ENCODE measurements around the gene SERPINA9. TPM values are rescaled to one million over a fixed set of nuclear protein-coding genes. Genes with fewer than 3 reads are reported as not detected.

Gene SERPINA9
- total RNA-seq, 1 experiment from 2014 or later, result not detected

- Mint-ChIP-seq H3K36me3 (ENCODE audit: insufficient read depth, unreplicated experiment) (no peaks in the 10 kb centered on the region), H3K4me1 (ENCODE audit: low read depth, unreplicated experiment) (peaks cover 5% of the 10 kb centered on the region), H3K9me3 (ENCODE audit: low read depth, unreplicated experiment) (no peaks in the 10 kb centered on the region), H3K4me3 (ENCODE audit: low read depth, unreplicated experiment) (no peak overlapping the region), H3K27me3 (ENCODE audit: unreplicated experiment) (peaks cover 70% of the 10 kb centered on the region), H3K27ac (ENCODE audit: unreplicated experiment) (no peak overlapping the region)
- TF ChIP-seq, protein P1, sequence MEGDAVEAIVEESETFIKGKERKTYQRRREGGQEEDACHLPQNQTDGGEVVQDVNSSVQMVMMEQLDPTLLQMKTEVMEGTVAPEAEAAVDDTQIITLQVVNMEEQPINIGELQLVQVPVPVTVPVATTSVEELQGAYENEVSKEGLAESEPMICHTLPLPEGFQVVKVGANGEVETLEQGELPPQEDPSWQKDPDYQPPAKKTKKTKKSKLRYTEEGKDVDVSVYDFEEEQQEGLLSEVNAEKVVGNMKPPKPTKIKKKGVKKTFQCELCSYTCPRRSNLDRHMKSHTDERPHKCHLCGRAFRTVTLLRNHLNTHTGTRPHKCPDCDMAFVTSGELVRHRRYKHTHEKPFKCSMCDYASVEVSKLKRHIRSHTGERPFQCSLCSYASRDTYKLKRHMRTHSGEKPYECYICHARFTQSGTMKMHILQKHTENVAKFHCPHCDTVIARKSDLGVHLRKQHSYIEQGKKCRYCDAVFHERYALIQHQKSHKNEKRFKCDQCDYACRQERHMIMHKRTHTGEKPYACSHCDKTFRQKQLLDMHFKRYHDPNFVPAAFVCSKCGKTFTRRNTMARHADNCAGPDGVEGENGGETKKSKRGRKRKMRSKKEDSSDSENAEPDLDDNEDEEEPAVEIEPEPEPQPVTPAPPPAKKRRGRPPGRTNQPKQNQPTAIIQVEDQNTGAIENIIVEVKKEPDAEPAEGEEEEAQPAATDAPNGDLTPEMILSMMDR (IDR thresholded peaks at IDR 0.05; ENCODE audit: unreplicated experiment), result no peak
- CTCF ChIA-PET, result no interaction called here
- DNase-seq, result no peak
- intact Hi-C loops (cut with micrococcal nuclease; ENCODE audit: unreplicated experiment), result no loop called here
- BruUV-seq (replicated peaks), result no TSS peak
Measured at GRCh38 chr14:94471045-94471444, 5.0 kb downstream of the SERPINA9 start.

DNA sequence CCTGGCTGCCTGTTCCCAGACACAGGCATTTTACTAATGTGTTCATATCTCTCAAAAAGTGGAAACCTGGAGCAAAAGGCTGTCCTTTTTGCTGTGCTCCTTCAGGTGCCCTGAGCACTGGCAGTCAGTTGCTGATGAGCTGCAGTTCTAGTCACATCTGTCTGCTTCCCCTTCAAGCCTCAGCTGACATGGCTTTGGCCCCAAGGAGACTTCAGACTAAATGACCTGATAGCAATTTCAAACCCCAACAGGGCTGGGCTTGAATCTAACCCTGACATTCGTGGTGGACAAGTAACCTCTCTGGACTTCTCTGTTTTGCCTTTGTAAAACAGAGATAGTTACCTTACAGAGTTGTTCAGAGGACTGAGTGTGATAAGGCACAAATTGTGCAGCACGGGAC lies 5.7 kb downstream of the SERPINA9 start:
- Mint-ChIP-seq H3K4me3 (ENCODE audit: low read depth, unreplicated experiment) (no peak overlapping the region), H3K9me3 (ENCODE audit: low read depth, unreplicated experiment) (no peaks in the 10 kb centered on the region), H3K36me3 (ENCODE audit: insufficient read depth, unreplicated experiment) (no peaks in the 10 kb centered on the region), H3K27ac (ENCODE audit: unreplicated experiment) (no peak overlapping the region), H3K27me3 (ENCODE audit: unreplicated experiment) (peaks cover 77% of the 10 kb centered on the region), H3K4me1 (ENCODE audit: low read depth, unreplicated experiment) (peaks cover 9% of the 10 kb centered on the region)
- intact Hi-C loops (cut with micrococcal nuclease; ENCODE audit: unreplicated experiment), result no loop called here
- no TSS peak for BruUV-seq (replicated peaks)
- DNase-seq, result no peak
- CTCF ChIA-PET, result no interaction called here
- TF ChIP-seq, protein P1 (IDR thresholded peaks at IDR 0.05; ENCODE audit: unreplicated experiment), result no peak

- H3K27me3 Mint-ChIP-seq (ENCODE audit: unreplicated experiment), result peaks cover 77% of the 10 kb centered on the region
- peaks cover 9% of the 10 kb centered on the region for H3K4me1 Mint-ChIP-seq (ENCODE audit: low read depth, unreplicated experiment)
- H3K27ac Mint-ChIP-seq (ENCODE audit: unreplicated experiment), result no peak overlapping the region
- H3K36me3 Mint-ChIP-seq (ENCODE audit: insufficient read depth, unreplicated experiment), result no peaks in the 10 kb centered on the region
- no TSS peak for BruUV-seq (replicated peaks)
- intact Hi-C loops (cut with micrococcal nuclease; ENCODE audit: unreplicated experiment), result no loop called here
- CTCF ChIA-PET, result no interaction called here
- TF ChIP-seq, protein P1 (IDR thresholded peaks at IDR 0.05; ENCODE audit: unreplicated experiment), result no peak
- no peaks in the 10 kb centered on the region for H3K9me3 Mint-ChIP-seq (ENCODE audit: low read depth, unreplicated experiment)
- no peak overlapping the region for H3K4me3 Mint-ChIP-seq (ENCODE audit: low read depth, unreplicated experiment)
- DNase-seq, result no peak
Measured at GRCh38 chr14:94469261-94469660, 6.7 kb downstream of the SERPINA9 start.

GRCh38 chr14:94467728-94468520 lies 8.1 kb downstream of the SERPINA9 start:
- Mint-ChIP-seq H3K9me3 (ENCODE audit: low read depth, unreplicated experiment) (no peaks in the 10 kb centered on the region), H3K27me3 (ENCODE audit: unreplicated experiment) (peaks cover 75% of the 10 kb centered on the region), H3K36me3 (ENCODE audit: insufficient read depth, unreplicated experiment) (no peaks in the 10 kb centered on the region), H3K4me3 (ENCODE audit: low read depth, unreplicated experiment) (no peak overlapping the region), H3K4me1 (ENCODE audit: low read depth, unreplicated experiment) (peaks cover 9% of the 10 kb centered on the region), H3K27ac (ENCODE audit: unreplicated experiment) (no peak overlapping the region)
- TF ChIP-seq, protein P1 (IDR thresholded peaks at IDR 0.05; ENCODE audit: unreplicated experiment), result no peak
- no peak for DNase-seq
- intact Hi-C loops (cut with micrococcal nuclease; ENCODE audit: unreplicated experiment), result no loop called here
- CTCF ChIA-PET, result no interaction called here
- no TSS peak for BruUV-seq (replicated peaks)
